MM.1S (cell line): ENCODE measurements around the gene ABL2.

ENCODE experiments used
- DNase-seq: peaks from one replicate; pipeline ENCODE4 v3.0.0-alpha.2; 2015
- H2AFZ ChIP-seq: fragments of 300-600 bp; sonication (generic); 2 replicates; pipeline ENCODE4 v1.6.0; 2016; ENCODE audit warnings: antibody characterized with exemption, low read length
- H3F3A ChIP-seq: fragments of 300-600 bp; sonication (generic); 2 replicates; pipeline ENCODE4 v1.6.1; 2016; ENCODE audit warnings: mild to moderate bottlenecking, antibody characterized with exemption, low read length, moderate library complexity, mixed read lengths; ENCODE audit not compliant: insufficient read depth
- H3K27ac ChIP-seq: fragments of 300-600 bp; sonication (generic); 2 replicates; pipeline ENCODE4 v1.5.1; 2016; ENCODE audit warnings: mild to moderate bottlenecking, low read length
- H3K27me3 ChIP-seq: fragments of 300-600 bp; sonication (generic); replicated peaks from 2 replicates; pipeline ENCODE4 v1.6.0; 2016; ENCODE audit warnings: low read length; ENCODE audit not compliant: insufficient read depth
- H3K36me3 ChIP-seq: fragments of 300-600 bp; sonication (generic); replicated peaks from 2 replicates; pipeline ENCODE4 v1.6.1; 2016; ENCODE audit warnings: mild to moderate bottlenecking, low read length, mixed read lengths; ENCODE audit not compliant: insufficient read depth
- H3K4me1 ChIP-seq: fragments of 300-600 bp; sonication (generic); 2 replicates; pipeline ENCODE4 v1.6.1; 2016; ENCODE audit warnings: low read length, mixed read lengths
- H3K4me2 ChIP-seq: fragments of 300-600 bp; sonication (generic); 2 replicates; pipeline ENCODE4 v1.6.0; 2016; ENCODE audit warnings: low read depth, low read length
- H3K4me3 ChIP-seq: fragments of 300-600 bp; sonication (generic); 2 replicates; pipeline ENCODE4 v1.5.1; 2016; ENCODE audit warnings: low read length, mixed read lengths
- H3K79me2 ChIP-seq: fragments of 300-600 bp; sonication (generic); 2 replicates; pipeline ENCODE4 v1.6.1; 2016; ENCODE audit warnings: mixed run types, low read length, mixed read lengths
- H3K9ac ChIP-seq: fragments of 300-600 bp; sonication (generic); 2 replicates; pipeline ENCODE4 v1.6.1; 2016; ENCODE audit warnings: low read length, mixed read lengths
- H3K9me2 ChIP-seq: fragments of 300-600 bp; sonication (generic); replicated peaks from 2 replicates; pipeline ENCODE4 v1.6.1; 2016; ENCODE audit warnings: mild to moderate bottlenecking, low read length, mixed read lengths; ENCODE audit not compliant: insufficient read depth
- H3K9me3 ChIP-seq: fragments of 300-600 bp; sonication (generic); replicated peaks from 2 replicates; pipeline ENCODE4 v1.6.1; 2016; ENCODE audit warnings: mild to moderate bottlenecking, low read length, mixed read lengths; ENCODE audit not compliant: insufficient read depth
- H4K20me1 ChIP-seq: fragments of 300-600 bp; sonication (generic); 2 replicates; pipeline ENCODE4 v1.6.1; 2016; ENCODE audit warnings: mild to moderate bottlenecking, low read length, moderate library complexity, mixed read lengths; ENCODE audit not compliant: insufficient read depth
- CTCF ChIP-seq: fragments of 300-600 bp; sonication (generic); IDR thresholded peaks from 2 replicates; pipeline ENCODE4 v1.5.1; 2016; ENCODE audit warnings: antibody characterized with exemption, low read length, mixed read lengths
- EZH2 ChIP-seq: fragments of 300-600 bp; sonication (generic); optimal IDR thresholded peaks from 2 replicates; pipeline ENCODE3; 2017; ENCODE audit warnings: low read depth, mild to moderate bottlenecking, antibody characterized with exemption, low read length, mixed read lengths
- EZH2phosphoT487 ChIP-seq: fragments of 300-600 bp; sonication (generic); IDR thresholded peaks from 2 replicates; pipeline ENCODE4 v1.6.1; 2018; ENCODE audit warnings: antibody characterized with exemption, low read length

The ABL2 gene

DNA sequence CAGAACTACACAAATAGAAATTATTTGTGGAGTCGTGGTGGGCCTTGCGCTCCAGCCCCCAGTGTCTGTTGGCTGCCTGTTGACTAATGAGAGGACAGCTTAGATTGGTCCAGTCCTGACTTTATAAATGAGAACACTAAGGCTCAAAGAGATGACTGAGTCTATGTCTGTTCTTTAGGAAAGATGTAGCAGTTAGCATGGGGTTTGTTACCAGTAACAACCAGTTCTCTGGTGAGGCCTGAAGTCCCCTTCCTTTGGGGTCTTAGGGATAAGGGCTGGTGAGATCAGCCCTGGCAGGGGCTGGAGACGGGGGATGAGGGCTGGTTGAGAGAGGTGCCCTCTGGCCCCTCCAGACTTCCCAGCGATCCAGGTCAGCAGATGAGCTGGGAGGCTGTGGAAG lies 138.6 kb downstream of the ABL2 start:
- Histone ChIP-seq H3K9me2 (no peaks in the 10 kb centered on the region), H3K9me3 (no peaks in the 10 kb centered on the region), H3K27ac (no peak overlapping the region), H3K4me3 (no peak overlapping the region), H2AFZ (no peak overlapping the region), H3K27me3 (no peaks in the 10 kb centered on the region), H3K36me3 (peaks cover 69% of the 10 kb centered on the region), H4K20me1 (peaks cover 11% of the 10 kb centered on the region; the same call in 1 of the 2 replicates), H3K4me1 (peaks cover 35% of the 10 kb centered on the region), H3K4me2 (no peak overlapping the region), H3K9ac (no peak overlapping the region), H3K79me2 (peaks cover 92% of the 10 kb centered on the region), H3F3A (peaks cover 31% of the 10 kb centered on the region)
- no peak for DNase-seq
- TF ChIP-seq EZH2 (no peak), EZH2phosphoT487 (no peak), CTCF (no peak)

DNA sequence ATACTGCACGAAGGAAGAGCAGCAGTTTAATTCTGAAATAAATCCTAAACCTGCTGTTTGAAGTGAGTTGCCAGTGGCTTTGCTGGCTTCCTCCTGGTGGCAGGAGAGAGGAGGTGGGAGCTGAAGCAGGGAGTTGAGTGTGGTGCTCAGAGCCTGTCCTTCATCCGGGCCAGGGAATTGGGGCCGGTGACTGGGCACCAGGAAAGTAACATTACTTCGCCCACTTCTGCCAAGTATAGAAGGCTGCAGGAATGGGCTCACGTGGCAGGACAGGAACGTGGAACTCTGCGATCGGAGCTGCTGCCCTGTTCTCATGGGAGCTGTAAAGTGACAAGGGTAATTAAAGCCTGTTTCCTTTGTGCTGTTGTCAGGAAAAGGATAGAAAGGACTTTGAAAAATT lies 139.0 kb downstream of the ABL2 start:
- Histone ChIP-seq H3K27me3 (no peaks in the 10 kb centered on the region), H3F3A (peaks cover 30% of the 10 kb centered on the region), H3K4me2 (no peak overlapping the region), H2AFZ (no peak overlapping the region), H3K9me2 (no peaks in the 10 kb centered on the region), H4K20me1 (peaks cover 11% of the 10 kb centered on the region; the same call in 1 of the 2 replicates), H3K79me2 (peaks cover 96% of the 10 kb centered on the region), H3K4me1 (peaks cover 39% of the 10 kb centered on the region), H3K4me3 (no peak overlapping the region), H3K27ac (no peak overlapping the region), H3K9me3 (no peaks in the 10 kb centered on the region), H3K9ac (no peak overlapping the region), H3K36me3 (peaks cover 69% of the 10 kb centered on the region)
- TF ChIP-seq CTCF: no peak
- no peak for TF ChIP-seq EZH2phosphoT487
- TF ChIP-seq EZH2: no peak
- no peak for DNase-seq

GRCh38 chr1:179089827-179090482 lies 139.5 kb downstream of the ABL2 start:
- peaks cover 65% of the 10 kb centered on the region for H3K36me3 ChIP-seq
- no peak overlapping the region for H3K27ac ChIP-seq
- H2AFZ ChIP-seq: no peak overlapping the region
- no peak overlapping the region for H3K4me2 ChIP-seq
- H3K9ac ChIP-seq: no peak overlapping the region
- H3F3A ChIP-seq: peaks cover 26% of the 10 kb centered on the region
- H3K9me3 ChIP-seq: no peaks in the 10 kb centered on the region
- H4K20me1 ChIP-seq: peaks cover 11% of the 10 kb centered on the region; the same call in 1 of the 2 replicates
- H3K79me2 ChIP-seq: peaks cover 98% of the 10 kb centered on the region
- DNase-seq: no peak
- TF ChIP-seq EZH2phosphoT487 (no peak), EZH2 (no peak), CTCF (no peak)
- no peak overlapping the region for H3K4me3 ChIP-seq
- H3K9me2 ChIP-seq: no peaks in the 10 kb centered on the region
- H3K27me3 ChIP-seq: no peaks in the 10 kb centered on the region
- peaks cover 42% of the 10 kb centered on the region for H3K4me1 ChIP-seq
